Suprapubic skin (tissue), 3 donors: ENCODE data around the gene DSE.

ENCODE experiments used
- CTCF ChIP-seq, 2 donors: fragments of 200-600 bp in 1 of 2; fragments of 450-650 bp in 1 of 2; sonication (generic) in 1 of 2; IDR thresholded peaks; one replicate each; pipeline ENCODE4 v1.5.1; 2016 to 2019; ENCODE audit warnings: antibody characterized with exemption in 2 of 2, mild to moderate bottlenecking in 1 of 2, moderate library complexity in 1 of 2
- POLR2AphosphoS5 ChIP-seq, 3 donors: sonication (generic); formaldehyde crosslinking; IDR thresholded peaks; one replicate each; pipeline ENCODE4 v1.6.1; 2017; ENCODE audit warnings: antibody characterized with exemption in 3 of 3

- TF ChIP-seq CTCF (IDR thresholded peaks at IDR 0.05) (no peak), POLR2AphosphoS5 (IDR thresholded peaks at IDR 0.05) (no peak)
These were observed 49.6 kb downstream of the DSE start for GRCh38 chr6:116420341-116420740.
